HG03108 (cell line): Measurements from ENCODE around the gene RGL1.

Experiments used
- ATAC-seq: cut with Tn5 transposase; IDR thresholded peaks from one replicate; pipeline ENCODE4 v1.9.1; 2021; ENCODE audit warnings: moderate library complexity; ENCODE audit not compliant: unreplicated experiment

The RGL1 gene

GRCh38 chr1:183912265-183912886 lies 107.5 kb downstream of the RGL1 start:
- peak; percentile 52 for ATAC-seq

GRCh38 chr1:183913567-183913993 lies 108.7 kb downstream of the RGL1 start:
- no peak for ATAC-seq

- no peak for ATAC-seq
Observed at GRCh38 chr1:183914276-183914675, 109.4 kb downstream of the RGL1 start.

GRCh38 chr1:183914891-183915290 lies 110.0 kb downstream of the RGL1 start:
- ATAC-seq, result no peak

- peak; percentile 31 for ATAC-seq
Observed at GRCh38 chr1:183915625-183916510, 110.9 kb downstream of the RGL1 start.

- ATAC-seq, result no peak
Observed at GRCh38 chr1:183916574-183916973, 111.7 kb downstream of the RGL1 start.

GRCh38 chr1:183918589-183918988 lies 113.7 kb downstream of the RGL1 start:
- ATAC-seq, result no peak

GRCh38 chr1:183920651-183921050 lies 115.7 kb downstream of the RGL1 start:
- no peak for ATAC-seq

- ATAC-seq, result no peak
Observed at GRCh38 chr1:183922197-183922596, 117.3 kb downstream of the RGL1 start.

GRCh38 chr1:183925947-183926346 lies 121.0 kb downstream of the RGL1 start:
- ATAC-seq, result no peak

- no peak for ATAC-seq
Observed at GRCh38 chr1:183926983-183927382, 122.1 kb downstream of the RGL1 start.

GRCh38 chr1:183931646-183932271 lies 126.8 kb downstream of the RGL1 start:
- ATAC-seq, result no peak

- no peak for ATAC-seq
Observed at GRCh38 chr1:183932412-183932811, 127.5 kb downstream of the RGL1 start.

GRCh38 chr1:183933528-183934179 lies 128.7 kb downstream of the RGL1 start:
- no peak for ATAC-seq

- no peak for ATAC-seq
Observed at GRCh38 chr1:183934314-183934713, 129.4 kb downstream of the RGL1 start.

GRCh38 chr1:183936009-183936408 lies 131.1 kb downstream of the RGL1 start:
- ATAC-seq, result no peak

GRCh38 chr1:183936791-183937190 lies 131.9 kb downstream of the RGL1 start:
- no peak for ATAC-seq

- no peak for ATAC-seq
Observed at GRCh38 chr1:183937611-183938010, 132.7 kb downstream of the RGL1 start.

GRCh38 chr1:183941001-183941400 lies 136.1 kb downstream of the RGL1 start:
- ATAC-seq, result no peak

GRCh38 chr1:183942933-183943693 lies 138.2 kb downstream of the RGL1 start:
- peak; percentile 59 for ATAC-seq
